ENCODE data around the gene DPYSL5.

The DPYSL5 gene

DNA sequence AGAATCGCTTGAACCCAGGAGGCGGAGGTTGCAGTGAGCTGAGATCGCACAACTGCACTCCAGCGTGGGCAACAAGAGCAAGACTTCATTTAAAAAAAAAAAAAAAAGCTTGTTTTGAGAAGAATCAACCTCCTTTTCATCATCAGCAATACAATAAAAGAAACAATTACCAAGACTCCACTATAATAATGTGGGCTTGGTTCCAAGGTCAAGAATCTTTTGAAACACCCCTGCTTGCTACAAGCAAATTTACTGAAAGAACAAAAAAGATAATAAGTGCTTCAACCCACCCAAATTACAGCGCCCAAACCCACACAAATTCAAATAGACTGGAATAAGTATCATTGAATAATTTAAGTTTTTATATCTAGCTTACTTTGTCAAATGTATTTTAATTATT is 88.9 kb downstream of the DPYSL5 start:
- Histone ChIP-seq H3K4me2 (ENCODE audit: insufficient read depth, low read length) (no peak overlapping the region), H3K79me2 (ENCODE audit: insufficient read depth, low read length) (no peaks in the 10 kb centered on the region), H3K4me3 (ENCODE audit: low read depth in 1 of 2, low read length in 2 of 2) (no peak overlapping the region), H3K9me3 (ENCODE audit: insufficient read depth, low read length, severe bottlenecking) (no peaks in the 10 kb centered on the region), H3K9ac (ENCODE audit: low read depth, low read length) (no peak overlapping the region), H3K27ac (ENCODE audit: low read length) (no peak overlapping the region), H4K20me1 (ENCODE audit: insufficient read depth, low read length) (no peaks in the 10 kb centered on the region), H2AFZ (ENCODE audit: low read depth, low read length) (no peak overlapping the region), H3K36me3 (ENCODE audit: insufficient read depth, low read length) (no peaks in the 10 kb centered on the region), H3K4me1 (ENCODE audit: insufficient read depth, low read length) (no peaks in the 10 kb centered on the region), H3K27me3 (ENCODE audit: insufficient read depth, low read length, poor library complexity) (no peaks in the 10 kb centered on the region)
- TF ChIP-seq, protein P1, sequence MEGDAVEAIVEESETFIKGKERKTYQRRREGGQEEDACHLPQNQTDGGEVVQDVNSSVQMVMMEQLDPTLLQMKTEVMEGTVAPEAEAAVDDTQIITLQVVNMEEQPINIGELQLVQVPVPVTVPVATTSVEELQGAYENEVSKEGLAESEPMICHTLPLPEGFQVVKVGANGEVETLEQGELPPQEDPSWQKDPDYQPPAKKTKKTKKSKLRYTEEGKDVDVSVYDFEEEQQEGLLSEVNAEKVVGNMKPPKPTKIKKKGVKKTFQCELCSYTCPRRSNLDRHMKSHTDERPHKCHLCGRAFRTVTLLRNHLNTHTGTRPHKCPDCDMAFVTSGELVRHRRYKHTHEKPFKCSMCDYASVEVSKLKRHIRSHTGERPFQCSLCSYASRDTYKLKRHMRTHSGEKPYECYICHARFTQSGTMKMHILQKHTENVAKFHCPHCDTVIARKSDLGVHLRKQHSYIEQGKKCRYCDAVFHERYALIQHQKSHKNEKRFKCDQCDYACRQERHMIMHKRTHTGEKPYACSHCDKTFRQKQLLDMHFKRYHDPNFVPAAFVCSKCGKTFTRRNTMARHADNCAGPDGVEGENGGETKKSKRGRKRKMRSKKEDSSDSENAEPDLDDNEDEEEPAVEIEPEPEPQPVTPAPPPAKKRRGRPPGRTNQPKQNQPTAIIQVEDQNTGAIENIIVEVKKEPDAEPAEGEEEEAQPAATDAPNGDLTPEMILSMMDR (IDR thresholded peaks at IDR 0.05; ENCODE audit: borderline replicate concordance, extremely low read depth, low read length, poor library complexity, severe bottlenecking) = no peak
- no peak for TF ChIP-seq EZH2 (IDR thresholded peaks at IDR 0.05; ENCODE audit: borderline replicate concordance, low read depth, low read length, severe bottlenecking)
- DNase-seq (no peak), ATAC-seq (ENCODE audit: insufficient read depth, low read depth) (no peak)

DNA sequence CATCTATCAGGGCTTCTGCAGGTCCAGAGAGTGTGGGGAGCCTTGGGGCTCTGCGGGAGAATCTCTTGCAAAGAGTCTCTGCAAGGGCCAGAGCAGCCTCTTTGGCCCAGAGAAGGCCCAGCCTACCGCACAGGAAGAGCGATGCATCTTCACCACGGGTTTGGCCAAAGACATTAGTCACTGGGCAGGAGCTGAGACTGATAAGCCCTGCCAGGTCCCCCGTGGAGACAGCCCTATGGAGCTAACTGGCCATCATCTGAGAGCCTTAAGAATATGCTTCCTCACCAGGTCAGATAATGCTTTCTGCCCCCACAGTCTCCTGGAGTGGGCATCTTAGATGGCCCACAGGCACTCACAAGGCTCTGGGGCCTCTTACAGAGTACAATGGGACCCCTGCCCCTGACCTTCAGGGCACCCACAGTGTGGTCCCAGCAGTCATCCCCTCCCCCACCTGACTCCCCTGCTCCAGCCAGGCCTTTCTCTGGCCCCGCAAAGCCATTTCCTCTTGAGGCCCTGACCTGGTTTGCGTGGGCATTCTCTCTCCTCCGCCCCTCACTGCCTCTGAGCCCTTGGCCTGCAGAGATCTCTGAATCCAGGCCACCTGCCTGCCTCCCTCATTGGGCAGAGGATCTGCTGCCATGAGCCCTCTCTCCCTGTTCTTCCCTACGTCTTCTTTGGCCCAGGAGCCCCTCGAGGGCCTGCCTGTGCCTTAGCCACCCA is 90.6 kb downstream of the DPYSL5 start:
- Histone ChIP-seq H3K27ac (ENCODE audit: low read length) (no peak overlapping the region), H3K4me3 (ENCODE audit: low read depth in 1 of 2, low read length in 2 of 2) (no peak overlapping the region), H3K4me1 (ENCODE audit: insufficient read depth, low read length) (no peaks in the 10 kb centered on the region), H3K9ac (ENCODE audit: low read depth, low read length) (no peak overlapping the region), H2AFZ (ENCODE audit: low read depth, low read length) (no peak overlapping the region), H3K27me3 (ENCODE audit: insufficient read depth, low read length, poor library complexity) (no peaks in the 10 kb centered on the region), H4K20me1 (ENCODE audit: insufficient read depth, low read length) (no peaks in the 10 kb centered on the region), H3K36me3 (ENCODE audit: insufficient read depth, low read length) (no peaks in the 10 kb centered on the region), H3K79me2 (ENCODE audit: insufficient read depth, low read length) (no peaks in the 10 kb centered on the region), H3K4me2 (ENCODE audit: insufficient read depth, low read length) (no peak overlapping the region), H3K9me3 (ENCODE audit: insufficient read depth, low read length, severe bottlenecking) (no peaks in the 10 kb centered on the region)
- DNase-seq (no peak), ATAC-seq (ENCODE audit: insufficient read depth, low read depth) (no peak)
- no peak for TF ChIP-seq EZH2 (IDR thresholded peaks at IDR 0.05; ENCODE audit: borderline replicate concordance, low read depth, low read length, severe bottlenecking)
- TF ChIP-seq, protein P1 (IDR thresholded peaks at IDR 0.05; ENCODE audit: borderline replicate concordance, extremely low read depth, low read length, poor library complexity, severe bottlenecking) = no peak

DNA sequence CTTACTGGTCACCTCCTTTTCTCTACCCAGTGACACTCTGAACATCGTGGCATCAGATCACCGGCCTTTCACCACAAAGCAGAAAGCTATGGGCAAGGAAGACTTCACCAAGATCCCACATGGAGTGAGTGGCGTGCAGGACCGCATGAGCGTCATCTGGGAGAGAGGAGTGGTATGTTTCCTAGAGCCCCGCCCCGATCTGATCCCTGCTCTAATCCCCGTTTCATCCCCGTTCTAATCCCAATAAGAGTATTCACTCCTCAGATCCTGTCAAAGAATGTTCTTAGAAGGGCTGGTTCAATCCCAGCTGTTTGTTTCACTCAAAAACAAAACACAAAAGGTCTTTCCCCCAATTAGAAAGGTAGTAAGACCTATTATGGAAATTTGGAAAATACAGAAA is 92.1 kb downstream of the DPYSL5 start:
- no peak overlapping the region for H3K4me3 ChIP-seq (ENCODE audit: low read depth in 1 of 2, low read length in 2 of 2)
- no peaks in the 10 kb centered on the region for H3K4me1 ChIP-seq (ENCODE audit: insufficient read depth, low read length)
- no peaks in the 10 kb centered on the region for H3K27me3 ChIP-seq (ENCODE audit: insufficient read depth, low read length, poor library complexity)
- H3K9ac ChIP-seq (ENCODE audit: low read depth, low read length) = no peak overlapping the region
- TF ChIP-seq, protein P1 (IDR thresholded peaks at IDR 0.05; ENCODE audit: borderline replicate concordance, extremely low read depth, low read length, poor library complexity, severe bottlenecking) = no peak
- TF ChIP-seq EZH2 (IDR thresholded peaks at IDR 0.05; ENCODE audit: borderline replicate concordance, low read depth, low read length, severe bottlenecking) = no peak
- no peaks in the 10 kb centered on the region for H3K36me3 ChIP-seq (ENCODE audit: insufficient read depth, low read length)
- H2AFZ ChIP-seq (ENCODE audit: low read depth, low read length) = no peak overlapping the region
- DNase-seq (no peak), ATAC-seq (ENCODE audit: insufficient read depth, low read depth) (no peak)
- no peak overlapping the region for H3K4me2 ChIP-seq (ENCODE audit: insufficient read depth, low read length)
- no peaks in the 10 kb centered on the region for H4K20me1 ChIP-seq (ENCODE audit: insufficient read depth, low read length)
- H3K27ac ChIP-seq (ENCODE audit: low read length) = no peak overlapping the region
- no peaks in the 10 kb centered on the region for H3K9me3 ChIP-seq (ENCODE audit: insufficient read depth, low read length, severe bottlenecking)
- H3K79me2 ChIP-seq (ENCODE audit: insufficient read depth, low read length) = no peaks in the 10 kb centered on the region

Data from DND-41 (cell line).